MCF 10A (cell line): ENCODE data around the gene FAM83E. TPM values are rescaled to one million over a fixed set of nuclear protein-coding genes. Genes with fewer than 3 reads are reported as not detected.
A peak's percentile ranks its signal among the peaks of the same experiment; 100 is the strongest.

Experiments
- BruUV-seq: library from RNA; stranded (reverse); fragments of 400-500 nt; replicated peaks from 2 replicates; lab custom pipeline; 2021; lab: Mats Ljungman, UMichigan
- CTCF ChIA-PET: fragments of 300-600 bp; sonication (Branson Sonifier 250); formaldehyde crosslinking; extraction: SDS; loops from one replicate; lab custom pipeline; 2021; ENCODE audit warnings: antibody characterized with exemption, inconsistent platforms; lab: Yijun Ruan, JAX
- POLR2A ChIA-PET: fragments of 300-600, 350-650 bp; sonication (Branson Sonifier 250); formaldehyde crosslinking; extraction: SDS; loops from one replicate; lab custom pipeline; 2020; ENCODE audit warnings: antibody characterized with exemption, inconsistent platforms; lab: Yijun Ruan, JAX
- DNase-seq: peaks from one replicate; pipeline ENCODE4 v3.0.0-alpha.2; 2018; ENCODE audit not compliant: unreplicated experiment
- H3K27ac Mint-ChIP-seq: one replicate; pipeline ENCODE4 v1.8.0; 2022; ENCODE audit warnings: mild to moderate bottlenecking, low read depth, mixed read lengths; ENCODE audit not compliant: unreplicated experiment
- H3K27me3 Mint-ChIP-seq: one replicate; pipeline ENCODE4 v1.8.0; 2022; ENCODE audit warnings: mixed read lengths; ENCODE audit not compliant: insufficient read depth, unreplicated experiment
- H3K36me3 Mint-ChIP-seq: one replicate; pipeline ENCODE4 v1.8.0; 2022; ENCODE audit warnings: mild to moderate bottlenecking, moderate library complexity, mixed read lengths; ENCODE audit not compliant: insufficient read depth, unreplicated experiment
- H3K4me1 Mint-ChIP-seq: one replicate; pipeline ENCODE4 v1.8.0; 2022; ENCODE audit warnings: mixed read lengths; ENCODE audit not compliant: insufficient read depth, unreplicated experiment
- H3K4me3 Mint-ChIP-seq: one replicate; pipeline ENCODE4 v1.8.0; 2022; ENCODE audit warnings: mild to moderate bottlenecking, moderate library complexity, mixed read lengths; ENCODE audit not compliant: unreplicated experiment
- H3K9me3 Mint-ChIP-seq: one replicate; pipeline ENCODE4 v1.8.0; 2022; ENCODE audit warnings: mixed read lengths; ENCODE audit not compliant: unreplicated experiment
- CTCF ChIP-seq: fragments of 200-600 bp; IDR thresholded peaks from one replicate; pipeline ENCODE4 v1.8.0; 2022; ENCODE audit warnings: antibody characterized with exemption, mild to moderate bottlenecking; ENCODE audit not compliant: unreplicated experiment
- intact Hi-C: fragments of 100-400 bp; cut with micrococcal nuclease; formaldehyde crosslinking; loops from 2 replicates; pipeline ENCODE4 v1.14.1; 2022
- total RNA-seq: library from RNA; stranded (reverse); gene quantifications from 2 replicates; pipeline ENCODE4 v1.2.3, GENCODE V29; 2022

FAM83E gene
- total RNA-seq, 1 experiment from 2014 or later, result 0.89 TPM

GRCh38 chr19:48565090-48565489, 49.8 kb downstream of the FAM83E start:
- H3K4me1 Mint-ChIP-seq, result peaks cover 19% of the 10 kb centered on the region
- no peaks in the 10 kb centered on the region for H3K9me3 Mint-ChIP-seq
- H3K27ac Mint-ChIP-seq, result peak overlapping the region; percentile 7
- peak; percentile 73 for DNase-seq
- H3K27me3 Mint-ChIP-seq, result no peaks in the 10 kb centered on the region
- peaks cover 6% of the 10 kb centered on the region for H3K36me3 Mint-ChIP-seq
- H3K4me3 Mint-ChIP-seq, result no peak overlapping the region
- CTCF ChIA-PET, result no interaction called here
- BruUV-seq, result no TSS peak
- intact Hi-C loops, result no loop called here
- no peak for TF ChIP-seq CTCF
- POLR2A ChIA-PET, result interaction anchor here (0.6 kb wide), 1 partner anchor 71 kb away, joined by 3 read pairs; no protein-coding TSS in a partner anchor

Other genes with a start within 250 kb of the FAM83E start
- gene KDELR1, start 223.5 kb downstream of the FAM83E start, total RNA-seq, result 113 and 134 TPM in 2 replicates
- 0.35 and 0.39 TPM in 2 replicates for gene GRIN2D, start 221.4 kb downstream of the FAM83E start, total RNA-seq
- 45.1 and 55.8 TPM in 2 replicates for gene GRWD1, start 169.1 kb downstream of the FAM83E start, total RNA-seq
- gene KCNJ14, start 159.5 kb downstream of the FAM83E start, total RNA-seq, result 1.6 and 2.7 TPM in 2 replicates
- gene CYTH2, start 145.7 kb downstream of the FAM83E start, total RNA-seq, result 70.3 and 72.2 TPM in 2 replicates
- gene LMTK3, start 103.2 kb downstream of the FAM83E start, total RNA-seq, result 0.37 and 0.47 TPM in 2 replicates
- gene SULT2B1, start 62.9 kb downstream of the FAM83E start, total RNA-seq, result not detected in 2 replicates
- gene SPACA4, start 8.3 kb downstream of the FAM83E start, total RNA-seq, result not detected in 2 replicates
- gene RPL18, start 4.1 kb upstream of the FAM83E start, total RNA-seq, result 1,536 and 1,736 TPM in 2 replicates
- 16.3 and 18.2 TPM in 2 replicates for gene SPHK2, start 4.4 kb upstream of the FAM83E start, total RNA-seq
- 0.25 and 0.56 TPM in 2 replicates for gene DBP, start 22.3 kb upstream of the FAM83E start, total RNA-seq
- 2.6 and 2.9 TPM in 2 replicates for gene CA11, start 31.1 kb upstream of the FAM83E start, total RNA-seq
- gene NTN5, start 57.9 kb upstream of the FAM83E start, total RNA-seq, result 0.17 TPM in 1 of 2 replicates, not detected in the other
- not detected in 2 replicates for gene FUT2, start 80.9 kb upstream of the FAM83E start, total RNA-seq
- 0.22 and 0.65 TPM in 2 replicates for gene MAMSTR, start 104.6 kb upstream of the FAM83E start, total RNA-seq
- gene RASIP1, start 125.5 kb upstream of the FAM83E start, total RNA-seq, result 1.9 and 3.0 TPM in 2 replicates
- gene IZUMO1, start 131.8 kb upstream of the FAM83E start, total RNA-seq, result 3.5 and 4.2 TPM in 2 replicates
- gene FUT1, start 137.6 kb upstream of the FAM83E start, total RNA-seq, result 10.5 and 14.7 TPM in 2 replicates
- 0.49 and 0.93 TPM in 2 replicates for gene FGF21, start 140.4 kb upstream of the FAM83E start, total RNA-seq
- 40.7 and 48.2 TPM in 2 replicates for gene BCAT2, start 196.0 kb upstream of the FAM83E start, total RNA-seq
- 0.26 and 0.32 TPM in 2 replicates for gene HSD17B14, start 221.4 kb upstream of the FAM83E start, total RNA-seq